HL-60 (cell line): Measurements from ENCODE around the gene FEZ2.

Source experiments
- DNase-seq, 2 experiments: peaks; one replicate each; pipeline ENCODE4 v3.0.0-alpha.2; 2010 to 2020; ENCODE audit warnings: low read depth in 1 of 2, low spot score in 1 of 2
- H3K27ac ChIP-seq: fragments of 250-450 bp; sonication (Bioruptor Pico); replicated peaks from 2 replicates; pipeline ENCODE4 v1.5.1; 2020; ENCODE audit warnings: mild to moderate bottlenecking, moderate library complexity
- H3K27me3 ChIP-seq: fragments of 250-450 bp; sonication (Bioruptor Pico); 2 replicates; pipeline ENCODE4 v1.5.1; 2021; ENCODE audit warnings: mild to moderate bottlenecking, moderate library complexity; ENCODE audit not compliant: insufficient read depth, poor library complexity, severe bottlenecking
- H3K4me3 ChIP-seq: replicated peaks from 2 replicates; pipeline ENCODE4 v1.5.1; 2011; ENCODE audit warnings: mild to moderate bottlenecking, control low read depth, low read length; ENCODE audit not compliant: insufficient read depth
- GABPA ChIP-seq: IDR thresholded peaks from 2 replicates; pipeline ENCODE4 v1.6.1; 2012; ENCODE audit warnings: low read depth
- POLR2AphosphoS5 ChIP-seq: IDR thresholded peaks from 2 replicates; pipeline ENCODE4 v1.6.1; 2012; ENCODE audit warnings: low read depth
- REST ChIP-seq: IDR thresholded peaks from 2 replicates; pipeline ENCODE4 v1.6.1; 2012; ENCODE audit warnings: low read depth; ENCODE audit not compliant: insufficient replicate concordance
- SPI1 ChIP-seq: IDR thresholded peaks from 2 replicates; pipeline ENCODE4 v1.6.1; 2012; ENCODE audit warnings: low read depth, mild to moderate bottlenecking, borderline replicate concordance
- TF ChIP-seq, protein P1 (sequence below): IDR thresholded peaks from one replicate; pipeline ENCODE4 v1.5.1; 2011; ENCODE audit warnings: low read length, control low read depth, inconsistent platforms; ENCODE audit not compliant: insufficient read depth

The FEZ2 gene

DNA sequence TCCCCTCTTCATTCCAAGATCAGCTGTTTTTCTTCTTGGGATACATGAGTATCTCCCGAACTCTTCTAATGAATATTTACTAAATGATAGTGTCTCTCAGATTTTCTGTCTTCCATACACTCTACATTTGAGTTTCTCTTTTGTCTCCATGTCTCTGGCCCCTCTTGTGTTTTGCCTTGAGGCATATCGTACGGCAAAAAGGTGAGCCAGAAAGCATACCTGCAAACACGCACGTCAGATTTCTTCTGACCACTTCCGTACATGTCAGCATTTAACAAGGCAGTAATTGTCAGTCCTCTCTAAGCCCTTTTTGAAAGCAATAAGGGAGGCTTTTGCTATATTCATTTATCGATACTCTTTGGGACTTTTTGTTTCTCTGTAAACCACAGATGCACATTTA lies 82.4 kb downstream of the FEZ2 start:
- TF ChIP-seq REST (no peak), SPI1 (no peak), GABPA (no peak), POLR2AphosphoS5 (no peak)
- TF ChIP-seq, protein P1, sequence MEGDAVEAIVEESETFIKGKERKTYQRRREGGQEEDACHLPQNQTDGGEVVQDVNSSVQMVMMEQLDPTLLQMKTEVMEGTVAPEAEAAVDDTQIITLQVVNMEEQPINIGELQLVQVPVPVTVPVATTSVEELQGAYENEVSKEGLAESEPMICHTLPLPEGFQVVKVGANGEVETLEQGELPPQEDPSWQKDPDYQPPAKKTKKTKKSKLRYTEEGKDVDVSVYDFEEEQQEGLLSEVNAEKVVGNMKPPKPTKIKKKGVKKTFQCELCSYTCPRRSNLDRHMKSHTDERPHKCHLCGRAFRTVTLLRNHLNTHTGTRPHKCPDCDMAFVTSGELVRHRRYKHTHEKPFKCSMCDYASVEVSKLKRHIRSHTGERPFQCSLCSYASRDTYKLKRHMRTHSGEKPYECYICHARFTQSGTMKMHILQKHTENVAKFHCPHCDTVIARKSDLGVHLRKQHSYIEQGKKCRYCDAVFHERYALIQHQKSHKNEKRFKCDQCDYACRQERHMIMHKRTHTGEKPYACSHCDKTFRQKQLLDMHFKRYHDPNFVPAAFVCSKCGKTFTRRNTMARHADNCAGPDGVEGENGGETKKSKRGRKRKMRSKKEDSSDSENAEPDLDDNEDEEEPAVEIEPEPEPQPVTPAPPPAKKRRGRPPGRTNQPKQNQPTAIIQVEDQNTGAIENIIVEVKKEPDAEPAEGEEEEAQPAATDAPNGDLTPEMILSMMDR, result no peak
- no peak overlapping the region for H3K27ac ChIP-seq
- H3K4me3 ChIP-seq, result no peak overlapping the region
- H3K27me3 ChIP-seq, result no peaks in the 10 kb centered on the region
- DNase-seq, result no peak

DNA sequence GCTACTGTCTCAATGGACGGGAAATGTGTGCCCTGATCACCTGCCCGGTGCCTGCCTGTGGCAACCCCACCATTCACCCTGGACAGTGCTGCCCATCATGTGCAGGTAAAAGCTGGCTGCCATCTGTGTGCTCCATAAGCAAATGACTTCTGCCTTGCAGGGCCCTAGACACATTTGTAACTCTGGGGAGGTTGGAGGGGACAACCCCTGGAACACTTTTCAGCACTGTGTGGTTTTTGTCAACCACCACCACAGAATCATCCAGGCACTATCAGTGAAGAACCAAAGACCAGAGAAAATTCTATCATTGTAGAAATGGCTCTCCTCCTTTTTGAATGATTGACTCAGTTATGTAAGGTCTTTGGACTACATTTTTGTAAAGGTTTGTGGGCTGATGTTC lies 84.3 kb downstream of the FEZ2 start:
- no peak overlapping the region for H3K27ac ChIP-seq
- no peaks in the 10 kb centered on the region for H3K27me3 ChIP-seq
- H3K4me3 ChIP-seq, result no peak overlapping the region
- TF ChIP-seq REST (no peak), GABPA (no peak), SPI1 (no peak), POLR2AphosphoS5 (no peak)
- TF ChIP-seq, protein P1, result no peak
- DNase-seq, result no peak

- no peak for DNase-seq
- Histone ChIP-seq H3K27me3 (no peaks in the 10 kb centered on the region), H3K4me3 (no peak overlapping the region), H3K27ac (no peak overlapping the region)
- TF ChIP-seq, protein P1, result no peak
- TF ChIP-seq REST (no peak), GABPA (no peak), SPI1 (no peak), POLR2AphosphoS5 (no peak)
Measured at GRCh38 chr2:36512705-36513104, 85.3 kb downstream of the FEZ2 start.
